Breast epithelium (tissue), 3 donors: ENCODE data around the gene HS6ST3.

Experiments used
- POLR2A ChIP-seq: fragments of 450-650 bp; IDR thresholded peaks from one replicate; pipeline ENCODE4 v1.6.1; 2016; ENCODE audit warnings: antibody characterized with exemption, mild to moderate bottlenecking, moderate library complexity
- TF ChIP-seq, protein P1 (sequence below), 3 donors: fragments of 450-650 bp; IDR thresholded peaks; one replicate each; pipeline ENCODE4 v1.5.1; 2016 to 2017; ENCODE audit warnings: antibody characterized with exemption in 3 of 3, mild to moderate bottlenecking in 3 of 3, moderate library complexity in 3 of 3

DNA sequence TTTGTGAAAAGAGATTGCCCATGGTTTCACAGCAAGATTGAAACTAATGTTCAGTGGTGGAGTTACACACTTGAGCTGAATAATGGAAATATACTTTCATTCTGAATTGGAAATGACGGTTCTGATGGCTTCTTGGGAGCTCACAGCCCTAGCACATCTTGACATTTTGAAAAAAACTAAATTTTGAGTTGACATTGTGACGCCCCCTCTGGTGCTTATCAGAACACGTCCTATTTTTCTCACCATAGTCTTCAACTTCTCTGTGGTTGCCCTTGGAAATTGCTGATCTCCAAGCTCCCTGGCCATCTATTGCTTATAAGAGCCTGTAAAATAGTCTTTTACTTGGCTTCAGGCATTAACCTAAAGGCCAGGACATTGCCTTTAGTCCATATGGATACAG is 702.3 kb downstream of the HS6ST3 start:
- TF ChIP-seq POLR2A = no peak
- TF ChIP-seq, protein P1, sequence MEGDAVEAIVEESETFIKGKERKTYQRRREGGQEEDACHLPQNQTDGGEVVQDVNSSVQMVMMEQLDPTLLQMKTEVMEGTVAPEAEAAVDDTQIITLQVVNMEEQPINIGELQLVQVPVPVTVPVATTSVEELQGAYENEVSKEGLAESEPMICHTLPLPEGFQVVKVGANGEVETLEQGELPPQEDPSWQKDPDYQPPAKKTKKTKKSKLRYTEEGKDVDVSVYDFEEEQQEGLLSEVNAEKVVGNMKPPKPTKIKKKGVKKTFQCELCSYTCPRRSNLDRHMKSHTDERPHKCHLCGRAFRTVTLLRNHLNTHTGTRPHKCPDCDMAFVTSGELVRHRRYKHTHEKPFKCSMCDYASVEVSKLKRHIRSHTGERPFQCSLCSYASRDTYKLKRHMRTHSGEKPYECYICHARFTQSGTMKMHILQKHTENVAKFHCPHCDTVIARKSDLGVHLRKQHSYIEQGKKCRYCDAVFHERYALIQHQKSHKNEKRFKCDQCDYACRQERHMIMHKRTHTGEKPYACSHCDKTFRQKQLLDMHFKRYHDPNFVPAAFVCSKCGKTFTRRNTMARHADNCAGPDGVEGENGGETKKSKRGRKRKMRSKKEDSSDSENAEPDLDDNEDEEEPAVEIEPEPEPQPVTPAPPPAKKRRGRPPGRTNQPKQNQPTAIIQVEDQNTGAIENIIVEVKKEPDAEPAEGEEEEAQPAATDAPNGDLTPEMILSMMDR (IDR thresholded peaks at IDR 0.05) = no peak
